Endodermal cell (in vitro differentiated cells): ENCODE measurements around the gene TP53RK. TPM values are rescaled to one million over a fixed set of nuclear protein-coding genes. Genes with fewer than 3 reads are reported as not detected.

ENCODE experiments used
- DNase-seq: peaks from one replicate; pipeline ENCODE4 v3.0.0-alpha.2; 2017
- H3K27ac ChIP-seq: 2 replicates; pipeline ENCODE4 v1.5.1; 2013; ENCODE audit warnings: mild to moderate bottlenecking, low read depth, low read length, moderate library complexity
- H3K27me3 ChIP-seq: 2 replicates; pipeline ENCODE4 v1.6.1; 2013; ENCODE audit warnings: mild to moderate bottlenecking, low read length, moderate library complexity; ENCODE audit not compliant: insufficient read depth, control insufficient read depth, poor library complexity, severe bottlenecking
- H3K36me3 ChIP-seq: 2 replicates; pipeline ENCODE4 v1.7.0; 2013; ENCODE audit warnings: mild to moderate bottlenecking, low read length, moderate library complexity; ENCODE audit not compliant: control insufficient read depth, insufficient read depth
- H3K4me1 ChIP-seq: one replicate; pipeline ENCODE4 v1.7.0; 2013; ENCODE audit warnings: low read length; ENCODE audit not compliant: control insufficient read depth, insufficient read depth
- H3K4me3 ChIP-seq: 2 replicates; pipeline ENCODE4 v1.5.1; 2013; ENCODE audit warnings: mild to moderate bottlenecking, low read length, moderate library complexity
- H3K9ac ChIP-seq: 2 replicates; pipeline ENCODE4 v1.6.1; 2013; ENCODE audit warnings: mild to moderate bottlenecking, low read length, moderate library complexity; ENCODE audit not compliant: poor library complexity, severe bottlenecking; ENCODE audit errors: extremely low read depth
- H3K9me3 ChIP-seq: 2 replicates; pipeline ENCODE4 v1.6.1; 2013; ENCODE audit warnings: mild to moderate bottlenecking, low read length, moderate library complexity; ENCODE audit not compliant: control insufficient read depth
- H3K27ac Mint-ChIP-seq: 2 replicates; pipeline ENCODE4 v1.8.0; 2020; ENCODE audit warnings: mixed read lengths
- H3K27me3 Mint-ChIP-seq: 2 replicates; pipeline ENCODE4 v1.8.0; 2021; ENCODE audit warnings: mild to moderate bottlenecking, mixed read lengths; ENCODE audit not compliant: insufficient read depth
- H3K36me3 Mint-ChIP-seq: 2 replicates; pipeline ENCODE4 v1.8.0; 2020; ENCODE audit warnings: low read depth, mixed read lengths
- H3K4me1 Mint-ChIP-seq: 2 replicates; pipeline ENCODE4 v1.8.0; 2020; ENCODE audit warnings: mixed read lengths
- H3K4me3 Mint-ChIP-seq: 2 replicates; pipeline ENCODE4 v1.8.0; 2020; ENCODE audit warnings: mild to moderate bottlenecking, moderate library complexity, mixed read lengths
- H3K9me3 Mint-ChIP-seq: 2 replicates; pipeline ENCODE4 v1.8.0; 2020; ENCODE audit warnings: mild to moderate bottlenecking, mixed read lengths
- WGBS, 2 experiments: methylation state at CpG; one replicate each; pipeline versions ENCODE4 v1.1.5 to v1.1.7; 2013; ENCODE audit warnings: missing lambda C conversion rate in 2 of 2, mixed read lengths in 1 of 2; ENCODE audit not compliant: insufficient coverage in 1 of 2, insufficient read length in 1 of 2; 5-methylcytosine and 5-hydroxymethylcytosine counted together
- total RNA-seq, 2 donors: library from RNA; stranded (reverse); fragmentation: NEBNext Ultra II Directional in 1 of 2; extraction: Animal tissue kit (Norgen Biotek cat#: 25700) in 1 of 2; gene quantifications; 2 replicates in 1 of 2; 3 replicates in 1 of 2; pipeline ENCODE4 v1.2.1, GENCODE V29; 2021
- TF ChIP-seq, protein P1 (sequence below): fragments of 200-600 bp; sonication (generic); conservative IDR thresholded peaks from 2 replicates; pipeline ENCODE4 v1.5.0; 2021; ENCODE audit warnings: antibody characterized with exemption, mild to moderate bottlenecking

Gene TP53RK
- total RNA-seq, 2 donors from 2014 or later, result 9.4 to 9.9 TPM

DNA sequence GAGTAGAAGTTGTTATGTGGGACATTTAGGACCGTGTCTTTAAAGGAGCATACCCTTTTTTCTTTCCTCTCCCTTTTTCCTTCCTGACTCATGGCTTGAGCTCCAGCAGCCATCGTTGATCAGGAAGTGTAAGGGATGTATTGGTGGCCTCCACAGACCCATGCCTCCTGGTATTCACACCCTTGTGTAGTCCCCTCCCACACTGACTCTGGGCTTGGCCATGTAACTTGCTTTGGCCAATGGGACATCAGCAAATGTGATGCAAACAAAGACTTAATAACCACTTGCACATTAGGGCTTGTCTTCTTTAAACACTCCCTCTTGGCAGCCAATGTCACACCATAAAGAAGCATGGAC, 19.0 kb downstream of the TP53RK start:
- H3K36me3 ChIP-seq, result no peaks in the 10 kb centered on the region
- DNase-seq, result no peak
- WGBS, 2 experiments, result 93% methylated on average over 2 of the region's 2 CpGs; no CpG with 5 or more reads in 1 of the 2 experiments
- Mint-ChIP-seq H3K27me3 (peaks cover 2% of the 10 kb centered on the region), H3K27ac (no peak overlapping the region), H3K4me3 (no peak overlapping the region), H3K9me3 (peaks cover 11% of the 10 kb centered on the region), H3K4me1 (peaks cover 8% of the 10 kb centered on the region), H3K36me3 (peaks cover 2% of the 10 kb centered on the region)
- H3K4me3 ChIP-seq, result no peak overlapping the region
- H3K4me1 ChIP-seq, result no peaks in the 10 kb centered on the region
- H3K9me3 ChIP-seq, result peaks cover 14% of the 10 kb centered on the region
- H3K27ac ChIP-seq, result no peak overlapping the region
- H3K9ac ChIP-seq, result no peak overlapping the region
- H3K27me3 ChIP-seq, result no peaks in the 10 kb centered on the region
- TF ChIP-seq, protein P1, sequence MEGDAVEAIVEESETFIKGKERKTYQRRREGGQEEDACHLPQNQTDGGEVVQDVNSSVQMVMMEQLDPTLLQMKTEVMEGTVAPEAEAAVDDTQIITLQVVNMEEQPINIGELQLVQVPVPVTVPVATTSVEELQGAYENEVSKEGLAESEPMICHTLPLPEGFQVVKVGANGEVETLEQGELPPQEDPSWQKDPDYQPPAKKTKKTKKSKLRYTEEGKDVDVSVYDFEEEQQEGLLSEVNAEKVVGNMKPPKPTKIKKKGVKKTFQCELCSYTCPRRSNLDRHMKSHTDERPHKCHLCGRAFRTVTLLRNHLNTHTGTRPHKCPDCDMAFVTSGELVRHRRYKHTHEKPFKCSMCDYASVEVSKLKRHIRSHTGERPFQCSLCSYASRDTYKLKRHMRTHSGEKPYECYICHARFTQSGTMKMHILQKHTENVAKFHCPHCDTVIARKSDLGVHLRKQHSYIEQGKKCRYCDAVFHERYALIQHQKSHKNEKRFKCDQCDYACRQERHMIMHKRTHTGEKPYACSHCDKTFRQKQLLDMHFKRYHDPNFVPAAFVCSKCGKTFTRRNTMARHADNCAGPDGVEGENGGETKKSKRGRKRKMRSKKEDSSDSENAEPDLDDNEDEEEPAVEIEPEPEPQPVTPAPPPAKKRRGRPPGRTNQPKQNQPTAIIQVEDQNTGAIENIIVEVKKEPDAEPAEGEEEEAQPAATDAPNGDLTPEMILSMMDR, result no peak

DNA sequence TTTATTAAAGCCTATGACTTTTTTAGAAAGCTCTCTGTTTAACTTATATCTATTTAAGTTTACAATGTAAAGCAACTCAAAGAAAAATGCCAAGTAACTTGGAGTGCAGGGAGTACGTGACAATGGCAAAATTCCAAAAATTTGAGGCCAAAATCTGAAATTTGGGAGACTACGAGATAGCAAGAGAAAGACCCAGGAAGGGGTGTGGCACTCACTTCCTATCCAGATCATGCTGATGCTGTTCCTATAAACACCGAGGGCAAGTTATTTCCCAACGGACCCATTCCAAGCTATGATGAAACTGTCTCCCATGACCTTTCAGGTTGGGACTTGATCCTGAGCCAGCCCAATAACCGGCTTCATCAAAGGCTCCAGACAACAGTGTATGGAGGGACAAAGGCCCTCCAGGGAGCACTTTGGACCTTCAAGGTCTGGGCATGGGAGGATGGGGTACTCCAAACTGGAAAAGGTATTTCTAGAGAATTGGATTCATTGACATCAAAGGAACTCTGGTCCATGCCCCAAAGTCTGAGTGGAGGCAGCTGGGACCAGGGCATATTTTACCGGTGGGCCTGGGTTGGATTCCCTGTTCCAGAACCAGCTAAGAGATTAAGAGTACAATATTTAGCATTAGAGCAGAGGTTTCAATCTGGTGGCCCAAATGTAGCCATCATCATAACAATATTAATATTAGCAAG, 22.3 kb downstream of the TP53RK start:
- Mint-ChIP-seq H3K36me3 (peaks cover 2% of the 10 kb centered on the region), H3K4me3 (no peak overlapping the region), H3K27ac (no peak overlapping the region), H3K4me1 (no peaks in the 10 kb centered on the region), H3K9me3 (peaks cover 11% of the 10 kb centered on the region), H3K27me3 (no peaks in the 10 kb centered on the region)
- H3K9me3 ChIP-seq, result peaks cover 14% of the 10 kb centered on the region
- DNase-seq, result no peak
- 91 to 98% methylated on average over 4 to 6 of the region's 6 CpGs for WGBS, 2 experiments
- H3K27ac ChIP-seq, result no peak overlapping the region
- no peak overlapping the region for H3K4me3 ChIP-seq
- TF ChIP-seq, protein P1, result no peak
- H3K27me3 ChIP-seq, result no peaks in the 10 kb centered on the region
- no peak overlapping the region for H3K9ac ChIP-seq
- no peaks in the 10 kb centered on the region for H3K36me3 ChIP-seq
- H3K4me1 ChIP-seq, result no peaks in the 10 kb centered on the region

DNA sequence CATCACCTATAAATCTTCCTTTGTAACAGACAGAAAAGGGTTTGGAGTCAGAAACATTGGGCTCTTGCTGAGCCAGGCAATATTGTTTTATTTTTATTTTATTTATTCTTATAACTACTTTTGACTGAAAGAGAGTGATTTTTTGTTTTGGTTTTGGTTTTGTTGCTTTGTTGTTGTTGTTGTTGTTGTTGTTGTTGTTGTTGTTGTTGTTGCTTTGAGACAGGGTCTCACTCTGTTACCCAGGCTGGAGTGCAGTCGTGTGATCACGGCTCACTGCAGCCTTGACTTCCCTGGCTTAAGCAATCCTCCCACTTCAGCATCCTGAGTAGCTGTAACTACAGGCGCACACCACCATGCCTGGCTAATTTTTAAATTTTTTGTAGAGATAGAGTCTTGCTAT, 22.9 kb downstream of the TP53RK start:
- Histone ChIP-seq H3K4me1 (no peaks in the 10 kb centered on the region), H3K4me3 (no peak overlapping the region), H3K27me3 (no peaks in the 10 kb centered on the region), H3K9me3 (peaks cover 17% of the 10 kb centered on the region), H3K36me3 (no peaks in the 10 kb centered on the region), H3K27ac (no peak overlapping the region), H3K9ac (no peak overlapping the region)
- no peak for DNase-seq
- peaks cover 11% of the 10 kb centered on the region for H3K9me3 Mint-ChIP-seq
- H3K27me3 Mint-ChIP-seq, result peaks cover 2% of the 10 kb centered on the region
- H3K4me1 Mint-ChIP-seq, result no peaks in the 10 kb centered on the region
- peaks cover 2% of the 10 kb centered on the region for H3K36me3 Mint-ChIP-seq
- H3K4me3 Mint-ChIP-seq, result no peak overlapping the region
- WGBS, 2 experiments, result 80 to 97% methylated on average over 2 to 3 of the region's 3 CpGs
- TF ChIP-seq, protein P1, result no peak
- no peak overlapping the region for H3K27ac Mint-ChIP-seq
